IPS DF 19.7 (cell line): ENCODE data around the gene DYNC1I1.

Experiments used
- DNase-seq: peaks from one replicate; pipeline ENCODE4 v3.0.0-alpha.2; 2013; ENCODE audit warnings: low read depth, low spot score

Gene DYNC1I1

GRCh38 chr7:96136600-96137239 lies 364.4 kb downstream of the DYNC1I1 start:
- DNase-seq = no peak

GRCh38 chr7:96143495-96144259 lies 371.3 kb downstream of the DYNC1I1 start:
- peak; percentile 92 for DNase-seq

- DNase-seq = no peak
These were observed 371.8 kb downstream of the DYNC1I1 start for GRCh38 chr7:96144260-96144526.
